B cell (primary cell): ENCODE results near the gene VPS33A. TPM values are rescaled to one million over a fixed set of nuclear protein-coding genes. Genes with fewer than 3 reads are reported as not detected.

Experiments
- ATAC-seq: fragments of 200-7000 bp; cut with Tn5 transposase; one replicate; pipeline ENCODE4 v1.10.0; 2021; ENCODE audit warnings: low read depth, mild to moderate bottlenecking, moderate number of reproducible peaks, moderate library complexity
- CTCF ChIA-PET: fragments of 350-600 bp; sonication (Branson Sonifier 250); formaldehyde crosslinking; loops from one replicate; lab custom pipeline; 2021; ENCODE audit warnings: antibody characterized with exemption, inconsistent platforms; lab: Charles Lee
- POLR2A ChIA-PET: fragments of 350-600 bp; sonication (Branson Sonifier 250); formaldehyde crosslinking; loops from one replicate; lab custom pipeline; 2021; ENCODE audit warnings: antibody characterized with exemption; lab: Charles Lee
- DNase-seq: peaks from one replicate; pipeline ENCODE4 v3.0.0; 2013
- H2AFZ ChIP-seq: 2 replicates; pipeline ENCODE4 v1.6.1; 2012; ENCODE audit warnings: mild to moderate bottlenecking, low read depth, low read length; ENCODE audit not compliant: insufficient read depth, poor library complexity, severe bottlenecking
- H3K27ac ChIP-seq, 2 donors: 1 replicate in 1 of 2; 2 replicates in 1 of 2; pipeline ENCODE4 v1.5.1; 2012 to 2013; ENCODE audit warnings: low read length in 2 of 2, mild to moderate bottlenecking in 2 of 2, moderate library complexity in 1 of 2
- H3K27me3 ChIP-seq, 4 experiments: fragments of 200-600 bp in 1 of 4; sonication (generic) in 1 of 4; replicated peaks in 1 of 4; 1 replicate in 2 of 4; 2 replicates in 2 of 4; pipeline versions ENCODE4 v1.6.1 to v1.7.0; 2013 to 2016; ENCODE audit warnings: low read length in 3 of 4, mild to moderate bottlenecking in 2 of 4, mixed read lengths in 1 of 4, moderate library complexity in 1 of 4; ENCODE audit not compliant: insufficient read depth in 4 of 4, control insufficient read depth in 3 of 4; ENCODE audit errors: control extremely low read depth in 1 of 4
- H3K36me3 ChIP-seq, 2 experiments: replicated peaks in 1 of 2; 1 replicate in 1 of 2; 2 replicates in 1 of 2; pipeline versions ENCODE4 v1.6.1 to v1.7.1; 2013; ENCODE audit warnings: low read length in 1 of 2; ENCODE audit not compliant: insufficient read depth in 2 of 2, control insufficient read depth in 1 of 2; ENCODE audit errors: control extremely low read depth in 1 of 2, extremely low read depth in 1 of 2
- H3K4me1 ChIP-seq, 2 donors: fragments of 200-600 bp in 1 of 2; sonication (generic) in 1 of 2; 1 replicate in 1 of 2; 2 replicates in 1 of 2; pipeline versions ENCODE4 v1.5.1 to v1.6.1; 2013 to 2017; ENCODE audit warnings: low read length in 2 of 2; ENCODE audit not compliant: control insufficient read depth in 2 of 2, insufficient read depth in 2 of 2
- H3K4me2 ChIP-seq: replicated peaks from 2 replicates; pipeline ENCODE3; 2012; ENCODE audit warnings: mild to moderate bottlenecking, low read depth, low read length; ENCODE audit not compliant: poor library complexity, severe bottlenecking
- H3K4me3 ChIP-seq, 5 experiments: fragments of 200-600 bp in 1 of 5; sonication (generic) in 1 of 5; 1 replicate in 3 of 5; 2 replicates in 2 of 5; pipeline versions ENCODE4 v1.5.1 to v1.7.0; 2011 to 2016; ENCODE audit warnings: low read length in 4 of 5, mild to moderate bottlenecking in 4 of 5, low read depth in 2 of 5, control low read depth in 1 of 5, moderate library complexity in 1 of 5; ENCODE audit not compliant: insufficient read depth in 1 of 5; ENCODE audit errors: control extremely low read depth in 1 of 5, extremely low read depth in 1 of 5
- H3K79me2 ChIP-seq: fragments of 200-600 bp; sonication (generic); one replicate; pipeline ENCODE4 v1.6.0; 2016; ENCODE audit warnings: low read length; ENCODE audit not compliant: control insufficient read depth, insufficient read depth
- H3K9ac ChIP-seq: fragments of 200-600 bp; sonication (generic); 2 replicates; pipeline ENCODE4 v1.6.1; 2017; ENCODE audit warnings: mild to moderate bottlenecking, low read length, moderate library complexity
- H3K9me3 ChIP-seq, 3 donors: one replicate each; pipeline versions ENCODE4 v1.6.1 to v1.7.1; 2013; ENCODE audit warnings: low read length in 2 of 3; ENCODE audit not compliant: control insufficient read depth in 2 of 3, insufficient read depth in 1 of 3; ENCODE audit errors: control extremely low read depth in 1 of 3
- H4K20me1 ChIP-seq: 2 replicates; pipeline ENCODE4 v1.6.0; 2012; ENCODE audit warnings: mild to moderate bottlenecking, low read length; ENCODE audit not compliant: insufficient read depth, control insufficient read depth, poor library complexity, severe bottlenecking
- H3K27ac Mint-ChIP-seq: one replicate; pipeline ENCODE4 v1.8.0; 2021; ENCODE audit warnings: mixed read lengths
- H3K27me3 Mint-ChIP-seq: one replicate; pipeline ENCODE4 v1.8.0; 2021; ENCODE audit warnings: mixed read lengths
- H3K4me1 Mint-ChIP-seq: one replicate; pipeline ENCODE4 v1.8.0; 2021; ENCODE audit warnings: mixed read lengths
- H3K4me3 Mint-ChIP-seq: one replicate; pipeline ENCODE4 v1.8.0; 2021; ENCODE audit warnings: mixed read lengths
- H3K9me3 Mint-ChIP-seq: one replicate; pipeline ENCODE4 v1.8.0; 2022; ENCODE audit warnings: mixed read lengths; ENCODE audit not compliant: insufficient read depth
- EZH2 ChIP-seq: IDR thresholded peaks from 2 replicates; pipeline ENCODE4 v1.6.1; 2012; ENCODE audit warnings: borderline replicate concordance, low read depth, mild to moderate bottlenecking, moderate library complexity, low read length; ENCODE audit not compliant: insufficient read depth, poor library complexity, severe bottlenecking
- WGBS: methylation state at CpG from one replicate; pipeline ENCODE4 v1.1.5; 2013; ENCODE audit warnings: missing lambda C conversion rate; ENCODE audit not compliant: insufficient coverage; 5-methylcytosine and 5-hydroxymethylcytosine counted together
- intact Hi-C: fragments of 100-400 bp; cut with micrococcal nuclease; formaldehyde crosslinking; loops from one replicate; pipeline ENCODE4 v1.10.0; 2022
- polyA plus RNA-seq: library from polyadenylated mRNA; depleted of rRNA; stranded (reverse); fragments of >200 nt; gene quantifications from 2 replicates; pipeline ENCODE4 v1.2.3, GENCODE V29; 2012
- total RNA-seq, 2 donors: library from RNA; stranded (reverse); fragments of 120-200 nt in 1 of 2; gene quantifications; 1 replicate in 1 of 2; 2 replicates in 1 of 2; pipeline versions ENCODE4 v1.2.3 to v1.2.4, GENCODE V29; 2013 to 2022
- TF ChIP-seq, protein P1 (sequence below): fragments of 200-600 bp; IDR thresholded peaks from one replicate; pipeline ENCODE4 v1.8.0; 2022; ENCODE audit warnings: antibody characterized with exemption, mild to moderate bottlenecking

The VPS33A gene
- total and polyA plus RNA-seq, 2 donors (not counting 1 experiment from before 2014, with no cell fraction given): 11.1 to 34.9 TPM

DNA sequence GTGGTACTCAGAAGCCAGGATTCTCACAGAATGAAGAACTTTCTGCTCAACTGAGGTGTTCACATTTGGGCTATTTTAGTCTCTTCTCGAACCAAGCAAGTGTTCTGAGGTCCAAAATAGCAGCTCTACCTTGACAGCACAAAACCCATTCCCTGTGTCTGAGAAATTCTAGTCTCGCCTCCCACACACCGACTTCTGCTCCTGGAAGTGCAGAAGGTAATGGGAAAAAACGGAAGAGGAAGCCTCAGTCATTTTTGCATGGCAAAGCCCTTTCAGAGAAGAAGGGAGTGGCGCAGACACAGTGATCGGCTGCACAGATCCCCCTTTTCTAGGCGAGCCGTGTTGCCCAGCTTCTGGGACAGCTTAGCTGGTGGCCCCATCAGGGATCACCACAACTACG is 31.2 kb upstream of the VPS33A start:
- no peaks in the 10 kb centered on the region for H3K9me3 ChIP-seq
- no peaks in the 10 kb centered on the region for H3K9me3 Mint-ChIP-seq
- CTCF ChIA-PET: no interaction called here

DNA sequence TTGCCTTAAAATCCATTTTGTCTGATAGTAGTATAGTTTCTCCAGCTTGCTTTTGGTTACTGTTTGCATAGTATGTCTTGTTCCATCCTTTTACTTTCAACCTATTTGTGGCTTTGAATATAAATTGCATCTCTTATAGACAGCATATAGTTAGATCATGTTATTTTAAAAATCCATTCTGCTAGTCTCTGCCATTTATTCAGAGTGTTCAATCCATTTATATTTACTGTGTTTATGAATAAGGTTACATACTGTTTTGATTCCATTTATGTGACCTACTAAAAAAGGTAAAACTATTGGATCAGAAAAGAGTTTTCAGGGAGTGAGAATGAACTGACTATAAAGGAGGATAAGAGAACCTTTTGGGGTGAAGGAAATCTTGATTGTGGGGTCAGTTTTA is 29.6 kb upstream of the VPS33A start:
- no peak overlapping the region for H2AFZ ChIP-seq
- POLR2A ChIA-PET: interaction anchor here (0.6 kb wide), 1 partner anchor 327 kb away, joined by 3 read pairs; no protein-coding TSS in a partner anchor
- H3K9me3 ChIP-seq: no peaks in the 10 kb centered on the region
- no peak overlapping the region for H3K27ac ChIP-seq
- DNase-seq (no peak), ATAC-seq (no peak)
- H3K4me1 ChIP-seq: no peaks in the 10 kb centered on the region
- no peaks in the 10 kb centered on the region for H3K9me3 Mint-ChIP-seq
- H3K27ac Mint-ChIP-seq: no peak overlapping the region
- H3K4me1 Mint-ChIP-seq: no peaks in the 10 kb centered on the region
- no peak overlapping the region for H3K4me3 ChIP-seq
- TF ChIP-seq, protein P1, sequence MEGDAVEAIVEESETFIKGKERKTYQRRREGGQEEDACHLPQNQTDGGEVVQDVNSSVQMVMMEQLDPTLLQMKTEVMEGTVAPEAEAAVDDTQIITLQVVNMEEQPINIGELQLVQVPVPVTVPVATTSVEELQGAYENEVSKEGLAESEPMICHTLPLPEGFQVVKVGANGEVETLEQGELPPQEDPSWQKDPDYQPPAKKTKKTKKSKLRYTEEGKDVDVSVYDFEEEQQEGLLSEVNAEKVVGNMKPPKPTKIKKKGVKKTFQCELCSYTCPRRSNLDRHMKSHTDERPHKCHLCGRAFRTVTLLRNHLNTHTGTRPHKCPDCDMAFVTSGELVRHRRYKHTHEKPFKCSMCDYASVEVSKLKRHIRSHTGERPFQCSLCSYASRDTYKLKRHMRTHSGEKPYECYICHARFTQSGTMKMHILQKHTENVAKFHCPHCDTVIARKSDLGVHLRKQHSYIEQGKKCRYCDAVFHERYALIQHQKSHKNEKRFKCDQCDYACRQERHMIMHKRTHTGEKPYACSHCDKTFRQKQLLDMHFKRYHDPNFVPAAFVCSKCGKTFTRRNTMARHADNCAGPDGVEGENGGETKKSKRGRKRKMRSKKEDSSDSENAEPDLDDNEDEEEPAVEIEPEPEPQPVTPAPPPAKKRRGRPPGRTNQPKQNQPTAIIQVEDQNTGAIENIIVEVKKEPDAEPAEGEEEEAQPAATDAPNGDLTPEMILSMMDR: no peak
- TF ChIP-seq EZH2: no peak
- intact Hi-C loops: no loop called here
- no peaks in the 10 kb centered on the region for H4K20me1 ChIP-seq
- H3K4me3 Mint-ChIP-seq: no peak overlapping the region
- no peaks in the 10 kb centered on the region for H3K27me3 Mint-ChIP-seq
- H3K36me3 ChIP-seq: peaks cover 8 to 16% of the 10 kb centered on the region in 2 experiments
- CTCF ChIA-PET: no interaction called here
- no peak overlapping the region for H3K9ac ChIP-seq
- no peak overlapping the region for H3K4me2 ChIP-seq
- H3K79me2 ChIP-seq: no peaks in the 10 kb centered on the region
- no peaks in the 10 kb centered on the region for H3K27me3 ChIP-seq

More for the DNA sequence above, 31.2 kb upstream of the VPS33A start:
- Histone ChIP-seq H2AFZ (no peak overlapping the region), H3K79me2 (no peaks in the 10 kb centered on the region), H3K27ac (no peak overlapping the region), H3K4me1 (no peaks in the 10 kb centered on the region), H3K4me3 (no peak overlapping the region), H3K9ac (no peak overlapping the region), H3K4me2 (no peak overlapping the region), H3K27me3 (no peaks in the 10 kb centered on the region), H4K20me1 (no peaks in the 10 kb centered on the region), H3K36me3 (peaks cover 8 to 11% of the 10 kb centered on the region in 2 experiments)
- intact Hi-C loops: no loop called here
- POLR2A ChIA-PET: interaction anchor here (0.6 kb wide), 1 partner anchor 31 kb away, joined by 4 read pairs; no protein-coding TSS in a partner anchor
- no peaks in the 10 kb centered on the region for H3K4me1 Mint-ChIP-seq
- no peak overlapping the region for H3K27ac Mint-ChIP-seq
- no peaks in the 10 kb centered on the region for H3K27me3 Mint-ChIP-seq
- 99% methylated on average over 9 of the region's 9 CpGs for WGBS
- TF ChIP-seq, protein P1: no peak
- DNase-seq (no peak), ATAC-seq (no peak)
- no peak overlapping the region for H3K4me3 Mint-ChIP-seq
